Panc1 (cell line): ENCODE results near the gene BARD1. TPM values are rescaled to one million over a fixed set of nuclear protein-coding genes. Genes with fewer than 3 reads are reported as not detected.

Experiments
- ATAC-seq: fragments of 200-7000 bp; cut with Tn5 transposase; 2 replicates; pipeline ENCODE4 v1.9.1; 2020; ENCODE audit warnings: mild to moderate bottlenecking, moderate library complexity
- BruUV-seq: library from RNA; stranded (reverse); fragments of 400-500 nt; replicated peaks from 2 replicates; lab custom pipeline; 2021; lab: Mats Ljungman, UMichigan
- CTCF ChIA-PET: fragments of 300-600 bp; sonication (Branson Sonifier 250); formaldehyde crosslinking; loops from one replicate; lab custom pipeline; 2022; ENCODE audit warnings: antibody characterized with exemption; lab: Charles Lee
- POLR2A ChIA-PET: fragments of 300-600 bp; sonication (Branson Sonifier 250); formaldehyde crosslinking; loops from one replicate; lab custom pipeline; 2022; ENCODE audit warnings: antibody characterized with exemption; lab: Charles Lee
- DNase-seq: peaks from one replicate; pipeline ENCODE4 v3.0.0-alpha.2; 2010; ENCODE audit warnings: low read depth, low spot score
- H3K27ac ChIP-seq: 2 replicates; pipeline ENCODE4 v1.5.1; 2011; ENCODE audit warnings: mild to moderate bottlenecking, low read length, inconsistent platforms
- H3K27me3 ChIP-seq: fragments of 200-500 bp; sonication (Bioruptor generic); 2 replicates; pipeline ENCODE4 v1.6.0; 2014; ENCODE audit warnings: low read length, inconsistent platforms; ENCODE audit not compliant: control insufficient read depth, insufficient read depth
- H3K36me3 ChIP-seq: fragments of 200-500 bp; sonication (Bioruptor generic); 2 replicates; pipeline ENCODE4 v1.5.1; 2014; ENCODE audit warnings: inconsistent platforms, mild to moderate bottlenecking, low read length, moderate library complexity; ENCODE audit not compliant: control insufficient read depth, insufficient read depth
- H3K4me1 ChIP-seq: 2 replicates; pipeline ENCODE4 v1.5.1; 2011; ENCODE audit warnings: inconsistent platforms, mild to moderate bottlenecking, low read length, moderate library complexity; ENCODE audit not compliant: control insufficient read depth, insufficient read depth
- H3K4me3 ChIP-seq, 2 experiments: 2 replicates each; pipeline ENCODE4 v1.5.1; 2011 to 2012; ENCODE audit warnings: low read depth in 2 of 2, low read length in 2 of 2, mild to moderate bottlenecking in 2 of 2, inconsistent platforms in 1 of 2, moderate library complexity in 1 of 2
- H3K9me3 ChIP-seq: fragments of 200-500 bp; sonication (Bioruptor generic); 2 replicates; pipeline ENCODE4 v1.5.1; 2014; ENCODE audit warnings: low read depth, mild to moderate bottlenecking, inconsistent platforms, low read length, moderate library complexity; ENCODE audit not compliant: control insufficient read depth, insufficient read depth
- POLR2AphosphoS5 ChIP-seq: IDR thresholded peaks from 2 replicates; pipeline ENCODE4 v1.6.1; 2012; ENCODE audit warnings: mild to moderate bottlenecking, low read depth, low read length, moderate library complexity
- SIN3A ChIP-seq: IDR thresholded peaks from 2 replicates; pipeline ENCODE4 v1.6.1; 2012; ENCODE audit warnings: low read depth, mild to moderate bottlenecking, low read length, moderate library complexity, borderline replicate concordance; ENCODE audit not compliant: insufficient read depth
- TCF7L2 ChIP-seq: IDR thresholded peaks from 2 replicates; pipeline ENCODE4 v1.6.1; 2011; ENCODE audit warnings: mild to moderate bottlenecking, low read depth, low read length, inconsistent platforms
- in situ Hi-C: cut with HindIII; loops from 2 replicates; pipeline ENCODE4 v1.10.0; 2016; ENCODE audit warnings: low sequenced_read_pairs, low pct_unique_long_range_greater_than_20kb
- intact Hi-C: fragments of 100-400 bp; cut with micrococcal nuclease; formaldehyde crosslinking; loops from one replicate; pipeline ENCODE4 v1.10.0; 2022; ENCODE audit not compliant: unreplicated experiment
- total RNA-seq: library from RNA; stranded (reverse); gene quantifications from one replicate; pipeline ENCODE4 v1.2.1, GENCODE V29; 2021; ENCODE audit not compliant: unreplicated experiment
- TF ChIP-seq, protein P1 (sequence below), 2 experiments: IDR thresholded peaks; 2 replicates each; pipeline ENCODE4 v1.6.1; 2011 to 2012; ENCODE audit warnings: low read depth in 2 of 2, control low read depth in 1 of 2, low read length in 1 of 2, mild to moderate bottlenecking in 1 of 2, moderate library complexity in 1 of 2; ENCODE audit not compliant: insufficient read depth in 1 of 2
- TF ChIP-seq, protein P2 (sequence below): fragments of 450-650 bp; IDR thresholded peaks from 2 replicates; pipeline ENCODE4 v1.5.1; 2017; ENCODE audit warnings: mild to moderate bottlenecking

The BARD1 gene
- total RNA-seq, 1 experiment from 2014 or later, result 22.2 TPM

DNA sequence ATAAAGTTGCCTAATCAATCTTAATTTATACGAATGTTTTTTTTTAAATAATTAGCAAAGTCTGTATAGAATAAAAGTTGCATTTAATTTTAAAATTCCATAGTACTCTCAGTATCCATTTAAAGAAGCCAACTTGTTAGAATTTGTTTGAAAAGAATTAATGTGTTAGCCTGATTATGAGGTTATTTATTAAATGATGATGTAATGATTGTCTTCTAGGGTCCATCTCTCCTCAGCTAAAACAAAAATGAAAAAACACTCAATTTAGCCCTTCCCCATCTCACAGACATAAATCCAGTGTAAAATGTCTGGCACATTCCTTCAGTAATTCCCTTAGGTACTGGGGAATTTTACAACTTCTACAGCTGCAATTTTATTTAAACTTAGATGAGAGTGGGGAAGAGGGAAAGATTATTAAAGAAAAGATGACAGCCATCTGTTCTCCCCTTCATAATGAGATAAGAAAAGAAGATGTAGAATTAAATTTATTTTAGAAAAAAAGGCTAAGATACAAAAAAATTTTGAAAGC lies 68.6 kb downstream of the BARD1 start:
- no peaks in the 10 kb centered on the region for H3K4me1 ChIP-seq
- no peaks in the 10 kb centered on the region for H3K27me3 ChIP-seq
- BruUV-seq, result no TSS peak
- CTCF ChIA-PET, result no interaction called here
- H3K4me3 ChIP-seq, result no peak overlapping the region
- TF ChIP-seq, protein P1, sequence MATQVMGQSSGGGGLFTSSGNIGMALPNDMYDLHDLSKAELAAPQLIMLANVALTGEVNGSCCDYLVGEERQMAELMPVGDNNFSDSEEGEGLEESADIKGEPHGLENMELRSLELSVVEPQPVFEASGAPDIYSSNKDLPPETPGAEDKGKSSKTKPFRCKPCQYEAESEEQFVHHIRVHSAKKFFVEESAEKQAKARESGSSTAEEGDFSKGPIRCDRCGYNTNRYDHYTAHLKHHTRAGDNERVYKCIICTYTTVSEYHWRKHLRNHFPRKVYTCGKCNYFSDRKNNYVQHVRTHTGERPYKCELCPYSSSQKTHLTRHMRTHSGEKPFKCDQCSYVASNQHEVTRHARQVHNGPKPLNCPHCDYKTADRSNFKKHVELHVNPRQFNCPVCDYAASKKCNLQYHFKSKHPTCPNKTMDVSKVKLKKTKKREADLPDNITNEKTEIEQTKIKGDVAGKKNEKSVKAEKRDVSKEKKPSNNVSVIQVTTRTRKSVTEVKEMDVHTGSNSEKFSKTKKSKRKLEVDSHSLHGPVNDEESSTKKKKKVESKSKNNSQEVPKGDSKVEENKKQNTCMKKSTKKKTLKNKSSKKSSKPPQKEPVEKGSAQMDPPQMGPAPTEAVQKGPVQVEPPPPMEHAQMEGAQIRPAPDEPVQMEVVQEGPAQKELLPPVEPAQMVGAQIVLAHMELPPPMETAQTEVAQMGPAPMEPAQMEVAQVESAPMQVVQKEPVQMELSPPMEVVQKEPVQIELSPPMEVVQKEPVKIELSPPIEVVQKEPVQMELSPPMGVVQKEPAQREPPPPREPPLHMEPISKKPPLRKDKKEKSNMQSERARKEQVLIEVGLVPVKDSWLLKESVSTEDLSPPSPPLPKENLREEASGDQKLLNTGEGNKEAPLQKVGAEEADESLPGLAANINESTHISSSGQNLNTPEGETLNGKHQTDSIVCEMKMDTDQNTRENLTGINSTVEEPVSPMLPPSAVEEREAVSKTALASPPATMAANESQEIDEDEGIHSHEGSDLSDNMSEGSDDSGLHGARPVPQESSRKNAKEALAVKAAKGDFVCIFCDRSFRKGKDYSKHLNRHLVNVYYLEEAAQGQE (IDR thresholded peaks at IDR 0.05; ENCODE audit: insufficient read depth in 1 of 2, low read depth in 2 of 2, low read length in 1 of 2), result no peak
- no peak for TF ChIP-seq SIN3A
- TF ChIP-seq, protein P2, sequence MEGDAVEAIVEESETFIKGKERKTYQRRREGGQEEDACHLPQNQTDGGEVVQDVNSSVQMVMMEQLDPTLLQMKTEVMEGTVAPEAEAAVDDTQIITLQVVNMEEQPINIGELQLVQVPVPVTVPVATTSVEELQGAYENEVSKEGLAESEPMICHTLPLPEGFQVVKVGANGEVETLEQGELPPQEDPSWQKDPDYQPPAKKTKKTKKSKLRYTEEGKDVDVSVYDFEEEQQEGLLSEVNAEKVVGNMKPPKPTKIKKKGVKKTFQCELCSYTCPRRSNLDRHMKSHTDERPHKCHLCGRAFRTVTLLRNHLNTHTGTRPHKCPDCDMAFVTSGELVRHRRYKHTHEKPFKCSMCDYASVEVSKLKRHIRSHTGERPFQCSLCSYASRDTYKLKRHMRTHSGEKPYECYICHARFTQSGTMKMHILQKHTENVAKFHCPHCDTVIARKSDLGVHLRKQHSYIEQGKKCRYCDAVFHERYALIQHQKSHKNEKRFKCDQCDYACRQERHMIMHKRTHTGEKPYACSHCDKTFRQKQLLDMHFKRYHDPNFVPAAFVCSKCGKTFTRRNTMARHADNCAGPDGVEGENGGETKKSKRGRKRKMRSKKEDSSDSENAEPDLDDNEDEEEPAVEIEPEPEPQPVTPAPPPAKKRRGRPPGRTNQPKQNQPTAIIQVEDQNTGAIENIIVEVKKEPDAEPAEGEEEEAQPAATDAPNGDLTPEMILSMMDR, result no peak
- no peak for TF ChIP-seq POLR2AphosphoS5
- TF ChIP-seq TCF7L2, result no peak
- no peak for ATAC-seq
- H3K36me3 ChIP-seq, result no peaks in the 10 kb centered on the region; the same call in 1 of the 2 replicates
- intact Hi-C loops (no loop called here), in situ Hi-C loops (no loop called here)
- no peak overlapping the region for H3K27ac ChIP-seq
- DNase-seq, result no peak
- POLR2A ChIA-PET, result no interaction called here
- no peaks in the 10 kb centered on the region for H3K9me3 ChIP-seq

DNA sequence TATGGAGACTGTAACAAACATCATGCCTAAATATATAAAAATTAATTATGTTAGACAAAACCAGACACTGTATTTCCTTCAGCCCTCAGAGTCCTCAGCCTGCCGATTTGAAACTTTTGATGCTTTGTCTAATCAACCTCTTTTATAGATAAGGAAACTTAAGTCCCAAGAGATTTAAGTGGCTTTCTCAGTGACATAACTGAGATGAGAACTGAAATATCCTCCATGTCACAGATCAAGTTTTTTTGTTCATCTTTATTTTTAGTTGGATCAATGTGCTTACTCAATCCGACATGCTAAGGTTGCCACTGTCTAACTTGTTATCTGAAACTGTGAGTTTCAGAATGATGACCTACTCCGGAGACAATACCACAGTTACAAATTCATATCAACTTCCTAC lies 72.3 kb downstream of the BARD1 start:
- in situ Hi-C loops, result no loop called here
- BruUV-seq, result no TSS peak
- no peak for ATAC-seq

More for the DNA sequence above, 72.3 kb downstream of the BARD1 start:
- no peak overlapping the region for H3K4me3 ChIP-seq
- H3K9me3 ChIP-seq, result no peaks in the 10 kb centered on the region
- H3K36me3 ChIP-seq, result no peaks in the 10 kb centered on the region; the same call in 1 of the 2 replicates
- no peak for DNase-seq
- no peaks in the 10 kb centered on the region for H3K27me3 ChIP-seq
- H3K4me1 ChIP-seq, result no peaks in the 10 kb centered on the region
- no peak overlapping the region for H3K27ac ChIP-seq
- intact Hi-C loops, result no loop called here
- ChIA-PET POLR2A (no interaction called here), CTCF (no interaction called here)
- TF ChIP-seq, protein P1 (IDR thresholded peaks at IDR 0.05; ENCODE audit: insufficient read depth in 1 of 2, low read depth in 2 of 2, low read length in 1 of 2), result no peak
- TF ChIP-seq SIN3A, result no peak
- no peak for TF ChIP-seq TCF7L2
- TF ChIP-seq, protein P2, result no peak
- no peak for TF ChIP-seq POLR2AphosphoS5
